Activated CD8-positive, alpha-beta memory T cell treated with anti-CD3 and anti-CD28 coated beads, Interleukin-2, amount 50 U/mL, for 48 hours (primary cell): ENCODE measurements around the gene ADO.

Experiments used
- DNase-seq: peaks from one replicate; pipeline ENCODE4 v3.0.0-alpha.2; 2020

The ADO gene

GRCh38 chr10:62818426-62819011 lies 14.0 kb downstream of the ADO start:
- DNase-seq: peak; percentile 83

- DNase-seq: no peak
These were observed 14.8 kb downstream of the ADO start for GRCh38 chr10:62819141-62819920.

- DNase-seq: no peak
These were observed 16.1 kb downstream of the ADO start for GRCh38 chr10:62820586-62820985.

GRCh38 chr10:62826273-62826672 lies 21.8 kb downstream of the ADO start:
- no peak for DNase-seq

- no peak for DNase-seq
These were observed 25.1 kb downstream of the ADO start for GRCh38 chr10:62829622-62830021.

GRCh38 chr10:62830679-62831078 lies 26.2 kb downstream of the ADO start:
- DNase-seq: no peak

GRCh38 chr10:62831346-62831745 lies 26.8 kb downstream of the ADO start:
- no peak for DNase-seq

GRCh38 chr10:62839590-62839989 lies 35.1 kb downstream of the ADO start:
- DNase-seq: no peak

GRCh38 chr10:62842983-62843382 lies 38.5 kb downstream of the ADO start:
- DNase-seq: no peak

GRCh38 chr10:62843600-62843999 lies 39.1 kb downstream of the ADO start:
- DNase-seq: no peak

- DNase-seq: no peak
These were observed 39.9 kb downstream of the ADO start for GRCh38 chr10:62844280-62845011.

- no peak for DNase-seq
These were observed 42.9 kb downstream of the ADO start for GRCh38 chr10:62847433-62847832.

GRCh38 chr10:62850646-62851045 lies 46.1 kb downstream of the ADO start:
- DNase-seq: no peak

GRCh38 chr10:62851442-62851841 lies 46.9 kb downstream of the ADO start:
- no peak for DNase-seq

- peak; percentile 70 for DNase-seq
These were observed 48.6 kb downstream of the ADO start for GRCh38 chr10:62852961-62853702.

- DNase-seq: peak; percentile 83
These were observed 49.2 kb downstream of the ADO start for GRCh38 chr10:62853710-62854109.

GRCh38 chr10:62856021-62856420 lies 51.5 kb downstream of the ADO start:
- DNase-seq: no peak
